Mammary epithelial cell (primary cell): Measurements from ENCODE around the gene PGBD2.

Experiments
- EZH2 ChIP-seq: IDR thresholded peaks from 2 replicates; pipeline ENCODE4 v1.6.1; 2012; ENCODE audit warnings: low read length, inconsistent platforms, borderline replicate concordance
- TF ChIP-seq, protein P1 (sequence below), 2 donors: IDR thresholded peaks in 1 of 2; conservative IDR thresholded peaks in 1 of 2; 2 replicates each; pipeline ENCODE4 v1.5.1; 2011 to 2012; ENCODE audit warnings: inconsistent platforms in 2 of 2, low read length in 2 of 2, mild to moderate bottlenecking in 2 of 2, control low read depth in 1 of 2, low read depth in 1 of 2; ENCODE audit not compliant: insufficient read depth in 1 of 2; ENCODE audit errors: extremely low read depth in 1 of 2

DNA sequence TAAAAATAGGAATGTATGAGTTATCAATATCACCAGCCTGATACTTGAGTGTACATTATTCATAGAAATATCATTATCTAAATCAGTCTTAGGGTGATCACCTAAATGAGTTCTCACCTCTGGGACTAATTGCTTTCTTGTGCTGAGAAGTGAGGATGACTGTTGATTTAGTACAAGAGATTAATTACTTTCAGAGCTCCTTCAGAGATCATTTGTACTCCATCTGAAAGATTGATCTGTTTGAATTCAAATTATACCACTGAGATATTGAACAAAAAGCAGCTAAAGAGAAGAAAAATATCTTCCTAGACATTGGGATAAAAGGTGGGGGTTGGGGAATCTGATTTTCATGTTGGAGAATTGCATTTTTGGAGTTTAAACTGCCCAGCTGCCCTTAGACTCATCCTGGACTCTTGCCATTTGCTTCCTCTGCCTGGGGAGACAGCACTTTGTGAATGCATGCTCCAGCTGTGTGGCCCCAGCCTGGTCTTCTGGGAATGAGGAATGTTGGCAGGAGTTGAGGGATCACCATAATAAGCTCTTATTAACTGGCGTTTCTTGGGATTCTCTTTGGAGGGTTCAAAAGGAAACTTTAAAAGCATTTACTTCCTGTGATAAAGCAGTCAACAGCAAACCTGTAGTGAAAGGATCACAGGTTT is 19.7 kb upstream of the PGBD2 start:
- TF ChIP-seq, protein P1, sequence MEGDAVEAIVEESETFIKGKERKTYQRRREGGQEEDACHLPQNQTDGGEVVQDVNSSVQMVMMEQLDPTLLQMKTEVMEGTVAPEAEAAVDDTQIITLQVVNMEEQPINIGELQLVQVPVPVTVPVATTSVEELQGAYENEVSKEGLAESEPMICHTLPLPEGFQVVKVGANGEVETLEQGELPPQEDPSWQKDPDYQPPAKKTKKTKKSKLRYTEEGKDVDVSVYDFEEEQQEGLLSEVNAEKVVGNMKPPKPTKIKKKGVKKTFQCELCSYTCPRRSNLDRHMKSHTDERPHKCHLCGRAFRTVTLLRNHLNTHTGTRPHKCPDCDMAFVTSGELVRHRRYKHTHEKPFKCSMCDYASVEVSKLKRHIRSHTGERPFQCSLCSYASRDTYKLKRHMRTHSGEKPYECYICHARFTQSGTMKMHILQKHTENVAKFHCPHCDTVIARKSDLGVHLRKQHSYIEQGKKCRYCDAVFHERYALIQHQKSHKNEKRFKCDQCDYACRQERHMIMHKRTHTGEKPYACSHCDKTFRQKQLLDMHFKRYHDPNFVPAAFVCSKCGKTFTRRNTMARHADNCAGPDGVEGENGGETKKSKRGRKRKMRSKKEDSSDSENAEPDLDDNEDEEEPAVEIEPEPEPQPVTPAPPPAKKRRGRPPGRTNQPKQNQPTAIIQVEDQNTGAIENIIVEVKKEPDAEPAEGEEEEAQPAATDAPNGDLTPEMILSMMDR (conservative IDR thresholded peaks at IDR 0.05 in 1 of 2, IDR thresholded peaks at IDR 0.05 in 1 of 2; ENCODE audit: extremely low read depth in 1 of 2, insufficient read depth in 1 of 2, low read depth in 1 of 2, low read length in 2 of 2), result no peak
- TF ChIP-seq EZH2, result no peak
